ENCODE data around the gene TENM4.

DNA sequence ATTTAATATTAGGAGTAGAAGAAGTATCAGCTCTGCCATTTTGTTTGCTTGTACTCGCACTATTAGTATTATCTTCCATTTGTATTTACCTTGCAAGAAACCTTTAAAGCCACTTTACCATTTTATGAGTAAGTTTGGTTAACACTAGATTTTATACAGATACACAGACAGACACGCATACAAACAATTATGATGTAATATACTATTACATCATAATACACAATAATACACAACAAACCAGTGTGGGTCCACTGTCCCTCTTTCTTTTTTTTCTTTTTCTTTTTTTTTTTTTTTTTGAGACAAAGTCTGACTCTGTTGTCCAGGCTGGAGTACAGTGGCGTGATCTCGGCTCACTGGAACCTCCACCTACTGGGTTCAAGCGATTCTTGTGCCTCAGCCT lies 695.9 kb downstream of the TENM4 start:
- TF ChIP-seq EZH2 (IDR thresholded peaks at IDR 0.05) (no peak), POLR2AphosphoS5 (IDR thresholded peaks at IDR 0.05; ENCODE audit: borderline replicate concordance, low read depth, low read length) (no peak)
